H1 (cell line): ENCODE results near the gene FGD5. TPM values are rescaled to one million over a fixed set of nuclear protein-coding genes. Genes with fewer than 3 reads are reported as not detected.

Source experiments
- CTCF ChIA-PET: fragments of 300-600 bp; sonication (Branson Sonifier 250); formaldehyde crosslinking; loops from one replicate; lab custom pipeline; 2021; ENCODE audit not compliant: partially characterized antibody; lab: Charles Lee
- POLR2A ChIA-PET: fragments of 300-600 bp; sonication (Branson Sonifier 250); formaldehyde crosslinking; loops from one replicate; lab custom pipeline; 2021; ENCODE audit warnings: inconsistent platforms; ENCODE audit not compliant: partially characterized antibody; lab: Charles Lee
- DNase-seq, 2 experiments: peaks; one replicate each; pipeline versions ENCODE4 v3.0.0 to v3.0.0-alpha.2; 2010 to 2022; ENCODE audit warnings: low spot score in 2 of 2, low read depth in 1 of 2, mixed read lengths in 1 of 2
- FAIRE-seq: peaks from 2 replicates; lab custom pipeline; 2011; peaks lifted over from hg19 to GRCh38; lab: Jason Lieb, UNC
- H2AFZ ChIP-seq: 2 replicates; pipeline ENCODE4 v1.8.1; 2012; ENCODE audit warnings: low read length, inconsistent platforms
- H2AK5ac ChIP-seq: 2 replicates; pipeline ENCODE4 v1.6.1; 2013; ENCODE audit warnings: low read depth, low read length
- H2BK120ac ChIP-seq: replicated peaks from 2 replicates; pipeline ENCODE3; 2013; ENCODE audit warnings: low read depth, low read length, inconsistent platforms
- H2BK12ac ChIP-seq: 2 replicates; pipeline ENCODE4 v1.6.1; 2013; ENCODE audit warnings: low read depth, low read length
- H2BK15ac ChIP-seq: 2 replicates; pipeline ENCODE4 v1.6.1; 2013; ENCODE audit warnings: low read length
- H2BK20ac ChIP-seq: 2 replicates; pipeline ENCODE4 v1.6.1; 2013; ENCODE audit warnings: low read length
- H2BK5ac ChIP-seq: 2 replicates; pipeline ENCODE4 v1.6.1; 2013; ENCODE audit warnings: low read depth, low read length
- H3K14ac ChIP-seq: 2 replicates; pipeline ENCODE4 v1.6.1; 2013; ENCODE audit warnings: inconsistent platforms; ENCODE audit not compliant: insufficient read length
- H3K18ac ChIP-seq: 2 replicates; pipeline ENCODE4 v1.6.1; 2013; ENCODE audit warnings: low read length; ENCODE audit errors: extremely low read depth
- H3K23ac ChIP-seq: 2 replicates; pipeline ENCODE4 v1.6.1; 2013; ENCODE audit warnings: inconsistent platforms; ENCODE audit not compliant: insufficient read length
- H3K23me2 ChIP-seq: 2 replicates; pipeline ENCODE4 v1.6.1; 2013; ENCODE audit warnings: low read depth, low read length
- H3K27ac ChIP-seq: 2 replicates; pipeline ENCODE4 v1.6.1; 2011; ENCODE audit warnings: low read depth, low read length, inconsistent platforms
- H3K27me3 ChIP-seq, 4 experiments: replicated peaks in 1 of 4; 1 replicate in 1 of 4; 2 replicates in 3 of 4; pipeline versions ENCODE4 v1.6.1 to v1.8.1; 2011 to 2013; ENCODE audit warnings: low read length in 3 of 4, mild to moderate bottlenecking in 3 of 4, inconsistent platforms in 2 of 4, mixed read lengths in 2 of 4, moderate library complexity in 1 of 4; ENCODE audit not compliant: control insufficient read depth in 3 of 4, insufficient read depth in 3 of 4; ENCODE audit errors: extremely low read depth in 1 of 4
- H3K36me3 ChIP-seq, 4 experiments: 2 replicates each; pipeline versions ENCODE4 v1.6.1 to v1.8.1; 2011 to 2013; ENCODE audit warnings: mild to moderate bottlenecking in 4 of 4, low read length in 3 of 4, moderate library complexity in 2 of 4, control low read depth in 1 of 4, inconsistent platforms in 1 of 4; ENCODE audit not compliant: insufficient read depth in 4 of 4, control insufficient read depth in 2 of 4
- H3K4ac ChIP-seq: replicated peaks from 2 replicates; pipeline ENCODE3; 2013; ENCODE audit warnings: low read length, low read depth, mixed read lengths, inconsistent platforms; ENCODE audit not compliant: insufficient read length
- H3K4me1 ChIP-seq, 4 experiments: replicated peaks in 1 of 4; 1 replicate in 1 of 4; 2 replicates in 3 of 4; pipeline versions ENCODE4 v1.6.1 to v1.8.1; 2011 to 2013; ENCODE audit warnings: low read length in 3 of 4, inconsistent platforms in 2 of 4, mixed read lengths in 1 of 4; ENCODE audit not compliant: insufficient read depth in 4 of 4, control insufficient read depth in 3 of 4
- H3K4me2 ChIP-seq, 2 experiments: 2 replicates each; pipeline versions ENCODE4 v1.6.1 to v1.8.1; 2011 to 2013; ENCODE audit warnings: low read depth in 2 of 2, low read length in 2 of 2, control low read depth in 1 of 2, inconsistent platforms in 1 of 2, mild to moderate bottlenecking in 1 of 2; ENCODE audit not compliant: insufficient read depth in 1 of 2
- H3K4me3 ChIP-seq, 4 experiments: fragments of 200-600, 300-600 bp in 1 of 4; sonication (generic), shearing (Covaris generic), sonication (Bioruptor Twin) in 1 of 4; 2 replicates each; pipeline versions ENCODE4 v1.5.1 to v1.8.1; 2011 to 2016; ENCODE audit warnings: low read length in 4 of 4, low read depth in 3 of 4, control low read depth in 2 of 4, inconsistent platforms in 2 of 4, mild to moderate bottlenecking in 2 of 4, mixed read lengths in 1 of 4, moderate library complexity in 1 of 4; ENCODE audit not compliant: insufficient read depth in 2 of 4; ENCODE audit errors: extremely low read depth in 1 of 4
- H3K56ac ChIP-seq: replicated peaks from 2 replicates; pipeline ENCODE3; 2013; ENCODE audit warnings: low read depth, mild to moderate bottlenecking, mixed read lengths, low read length, inconsistent platforms; ENCODE audit not compliant: insufficient read length
- H3K79me1 ChIP-seq: 2 replicates; pipeline ENCODE4 v1.6.1; 2013; ENCODE audit warnings: low read depth, low read length, control low read depth
- H3K79me2 ChIP-seq, 2 experiments: 2 replicates each; pipeline versions ENCODE4 v1.6.1 to v1.8.1; 2012 to 2013; ENCODE audit warnings: low read length in 2 of 2, mild to moderate bottlenecking in 2 of 2, inconsistent platforms in 1 of 2; ENCODE audit not compliant: insufficient read depth in 2 of 2, control insufficient read depth in 1 of 2
- H3K9ac ChIP-seq, 4 experiments: replicated peaks in 1 of 4; 1 replicate in 1 of 4; 2 replicates in 3 of 4; pipeline versions ENCODE4 v1.6.1 to v1.8.1; 2011 to 2013; ENCODE audit warnings: low read depth in 3 of 4, low read length in 3 of 4, control low read depth in 2 of 4, mild to moderate bottlenecking in 2 of 4, moderate library complexity in 2 of 4, inconsistent platforms in 1 of 4; ENCODE audit errors: extremely low read depth in 1 of 4
- H3K9me3 ChIP-seq, 2 experiments: 2 replicates each; pipeline versions ENCODE4 v1.6.1 to v1.8.1; 2012 to 2013; ENCODE audit warnings: mild to moderate bottlenecking in 2 of 2, moderate library complexity in 2 of 2, control low read depth in 1 of 2, inconsistent platforms in 1 of 2, low read depth in 1 of 2, low read length in 1 of 2, mixed read lengths in 1 of 2; ENCODE audit not compliant: insufficient read depth in 2 of 2
- H4K20me1 ChIP-seq, 2 experiments: replicated peaks in 1 of 2; 2 replicates each; pipeline versions ENCODE3 to v1.8.1; 2011 to 2013; ENCODE audit warnings: inconsistent platforms in 2 of 2, low read length in 2 of 2, mild to moderate bottlenecking in 1 of 2; ENCODE audit not compliant: insufficient read depth in 2 of 2, control insufficient read depth in 1 of 2
- H4K5ac ChIP-seq: 2 replicates; pipeline ENCODE4 v1.6.1; 2013; ENCODE audit warnings: low read length, low read depth, mixed read lengths, inconsistent platforms; ENCODE audit not compliant: insufficient read length
- H4K8ac ChIP-seq: 2 replicates; pipeline ENCODE4 v1.8.0; 2013; ENCODE audit warnings: mild to moderate bottlenecking, moderate library complexity, low read length, inconsistent platforms; ENCODE audit not compliant: insufficient read depth; ENCODE audit errors: extremely low read depth
- H4K91ac ChIP-seq: replicated peaks from 2 replicates; pipeline ENCODE3; 2013; ENCODE audit warnings: low read length, mixed read lengths, inconsistent platforms; ENCODE audit not compliant: insufficient read length
- ASH2L ChIP-seq: fragments of 200-600, 300-600 bp; sonication (generic); IDR thresholded peaks from one replicate; pipeline ENCODE4 v1.7.1; 2017; ENCODE audit warnings: low read length
- CEBPB ChIP-seq: IDR thresholded peaks from 2 replicates; pipeline ENCODE4 v1.6.1; 2012; ENCODE audit warnings: low read depth, low read length
- CHD1 ChIP-seq: IDR thresholded peaks from 2 replicates; pipeline ENCODE4 v1.6.1; 2012; ENCODE audit warnings: low read depth, low read length, improper control_type of control experiment
- EZH2 ChIP-seq: fragments of 200-600 bp; sonication (generic); IDR thresholded peaks from 2 replicates; pipeline ENCODE4 v1.7.1; 2012; ENCODE audit warnings: low read depth, mild to moderate bottlenecking, moderate library complexity, low read length, inconsistent platforms; ENCODE audit not compliant: severe bottlenecking
- NANOG ChIP-seq: IDR thresholded peaks from 2 replicates; pipeline ENCODE4 v1.6.1; 2011; ENCODE audit warnings: low read length, low read depth, mild to moderate bottlenecking, inconsistent platforms; ENCODE audit not compliant: insufficient read depth, poor library complexity, severe bottlenecking
- TAF7 ChIP-seq: optimal IDR thresholded peaks from 2 replicates; pipeline ENCODE3; 2011; ENCODE audit warnings: low read depth, mild to moderate bottlenecking, inconsistent platforms, low read length, moderate library complexity, borderline replicate concordance
- TBP ChIP-seq: IDR thresholded peaks from 2 replicates; pipeline ENCODE4 v1.6.1; 2011; ENCODE audit warnings: low read depth, low read length, improper control_type of control experiment
- TEAD4 ChIP-seq: IDR thresholded peaks from 2 replicates; pipeline ENCODE4 v1.6.1; 2012; ENCODE audit warnings: low read depth, low read length, inconsistent platforms, mixed read lengths
- ZNF274 ChIP-seq: IDR thresholded peaks from 2 replicates; pipeline ENCODE4 v1.7.0; 2012; ENCODE audit warnings: low read length, borderline replicate concordance; ENCODE audit errors: extremely low read depth
- WGBS, 2 experiments: shearing (Covaris generic) in 1 of 2; methylation state at CpG; one replicate each; pipeline versions ENCODE4 v1.1.6 to v1.1.7; 2013 to 2015; ENCODE audit warnings: low lambda C conversion rate in 2 of 2, mixed read lengths in 2 of 2, inconsistent platforms in 1 of 2, low coverage in 1 of 2, missing lambda C conversion rate in 1 of 2; ENCODE audit not compliant: insufficient replicate concordance in 2 of 2, insufficient coverage in 1 of 2, insufficient read length in 1 of 2; ENCODE audit errors: extremely low coverage in 1 of 2, missing lambda C conversion rate in 1 of 2; 5-methylcytosine and 5-hydroxymethylcytosine counted together
- polyA plus RNA-seq, 7 experiments: library from polyadenylated mRNA; depleted of rRNA in 3 of 7; stranded (reverse) in 5 of 7; unstranded in 2 of 7; fragments of >200 nt in 5 of 7; fragments of 200-250 nt in 2 of 7; gene quantifications; 1 replicate in 5 of 7; 2 replicates in 1 of 7; 4 replicates in 1 of 7; pipeline versions ENCODE4 v1.2.1 to v1.2.3, GENCODE V29; 2011 to 2013; ENCODE audit warnings: missing spikeins in 2 of 7, mixed read lengths in 2 of 7
- total RNA-seq: library from RNA; stranded (reverse); fragmentation: NEBNext Ultra II Directional; extraction: Animal tissue kit (Norgen Biotek cat#: 25700); gene quantifications from 2 replicates; pipeline ENCODE4 v1.2.1, GENCODE V29; 2021
- TF ChIP-seq, protein P1 (sequence below): IDR thresholded peaks from 2 replicates; pipeline ENCODE4 v1.6.1; 2012; ENCODE audit warnings: inconsistent platforms
- TF ChIP-seq, protein P2 (sequence below): IDR thresholded peaks from 2 replicates; pipeline ENCODE4 v1.6.1; 2012; ENCODE audit warnings: inconsistent platforms

FGD5 gene
- total and polyA plus RNA-seq, 2 of the 8 experiments (the other 6 are each of a cell fraction or from before 2014, with no cell fraction given), result 4.7 to 14.3 TPM

DNA sequence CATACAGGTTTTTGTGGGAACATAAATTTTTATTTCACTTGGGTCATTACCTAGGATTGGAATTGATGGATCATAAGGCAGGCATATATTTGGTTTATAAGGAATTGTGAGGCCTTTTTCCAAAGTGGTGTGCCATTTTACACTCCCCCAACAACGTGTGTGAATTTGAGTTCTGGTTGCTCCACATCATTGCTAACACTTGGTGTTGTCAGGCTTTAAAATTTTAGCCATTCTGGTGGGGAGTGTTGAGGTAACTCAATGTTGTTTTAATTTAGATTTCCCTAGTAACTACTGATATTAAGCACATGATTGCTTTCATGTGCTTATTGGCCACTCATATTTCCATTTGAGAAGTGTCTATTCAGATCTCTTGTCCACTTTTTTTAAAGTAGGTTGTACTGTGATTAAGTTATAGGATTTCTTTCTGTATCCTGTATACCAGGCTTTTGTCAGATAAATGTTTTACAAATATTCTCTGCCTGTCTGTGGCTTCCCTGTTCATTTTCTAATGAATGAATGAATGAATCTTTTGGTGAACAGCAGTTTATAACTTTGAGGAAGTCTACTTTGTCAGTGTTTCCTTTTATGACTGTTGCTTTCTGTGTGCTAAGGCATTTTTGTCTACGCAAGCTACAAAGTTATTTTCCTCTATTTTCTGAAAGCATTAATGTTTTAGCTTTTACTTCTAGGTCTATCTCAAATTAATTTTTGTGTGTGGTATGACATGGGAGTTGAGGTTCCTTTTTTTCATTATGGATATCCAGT is 110.7 kb downstream of the FGD5 start:
- no peak overlapping the region for H3K14ac ChIP-seq
- no peak overlapping the region for H3K56ac ChIP-seq
- no peak overlapping the region for H4K8ac ChIP-seq
- H2BK120ac ChIP-seq, result no peak overlapping the region
- no peak overlapping the region for H3K4me3 ChIP-seq
- H4K91ac ChIP-seq, result no peak overlapping the region
- no peaks in the 10 kb centered on the region for H3K27me3 ChIP-seq
- H3K9me3 ChIP-seq, result no peaks in the 10 kb centered on the region
- H3K79me1 ChIP-seq, result no peaks in the 10 kb centered on the region
- H3K4me2 ChIP-seq, result no peak overlapping the region
- H3K36me3 ChIP-seq, result no peaks in the 10 kb centered on the region
- H3K23ac ChIP-seq, result no peak overlapping the region
- H2BK5ac ChIP-seq, result no peak overlapping the region
- no peak overlapping the region for H3K9ac ChIP-seq
- no peak overlapping the region for H4K5ac ChIP-seq
- WGBS, 2 experiments, result 88% methylated on average over 2 of the region's 2 CpGs; no CpG with 5 or more reads in 1 of the 2 experiments
- no peaks in the 10 kb centered on the region for H3K79me2 ChIP-seq
- no peak overlapping the region for H2BK15ac ChIP-seq
- no peak overlapping the region for H3K18ac ChIP-seq
- H2BK12ac ChIP-seq, result no peak overlapping the region
- CTCF ChIA-PET, result no interaction called here
- no peaks in the 10 kb centered on the region for H3K23me2 ChIP-seq
- POLR2A ChIA-PET, result no interaction called here
- no peak overlapping the region for H3K4ac ChIP-seq
- H2AK5ac ChIP-seq, result no peak overlapping the region
- FAIRE-seq (no peak), DNase-seq (no peak)
- no peak overlapping the region for H2BK20ac ChIP-seq
- H2AFZ ChIP-seq, result no peak overlapping the region
- H3K4me1 ChIP-seq, result no peaks in the 10 kb centered on the region
- H4K20me1 ChIP-seq, result no peaks in the 10 kb centered on the region
- H3K27ac ChIP-seq, result no peak overlapping the region
- TF ChIP-seq NANOG, result no peak
- no peak for TF ChIP-seq CEBPB
- no peak for TF ChIP-seq TAF7
- TF ChIP-seq EZH2, result no peak
- TF ChIP-seq ASH2L, result no peak
- TF ChIP-seq, protein P1, sequence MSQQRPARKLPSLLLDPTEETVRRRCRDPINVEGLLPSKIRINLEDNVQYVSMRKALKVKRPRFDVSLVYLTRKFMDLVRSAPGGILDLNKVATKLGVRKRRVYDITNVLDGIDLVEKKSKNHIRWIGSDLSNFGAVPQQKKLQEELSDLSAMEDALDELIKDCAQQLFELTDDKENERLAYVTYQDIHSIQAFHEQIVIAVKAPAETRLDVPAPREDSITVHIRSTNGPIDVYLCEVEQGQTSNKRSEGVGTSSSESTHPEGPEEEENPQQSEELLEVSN, result no peak
- TF ChIP-seq, protein P2, sequence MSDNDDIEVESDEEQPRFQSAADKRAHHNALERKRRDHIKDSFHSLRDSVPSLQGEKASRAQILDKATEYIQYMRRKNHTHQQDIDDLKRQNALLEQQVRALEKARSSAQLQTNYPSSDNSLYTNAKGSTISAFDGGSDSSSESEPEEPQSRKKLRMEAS, result no peak
- TF ChIP-seq CHD1, result no peak
- TF ChIP-seq ZNF274, result no peak
- TF ChIP-seq TEAD4, result no peak
- TF ChIP-seq TBP, result no peak
